Kidney (tissue), 14 donors: ENCODE data around the gene STARD5. TPM values are rescaled to one million over a fixed set of nuclear protein-coding genes. Genes with fewer than 3 reads are reported as not detected.

Source experiments
- DNase-seq, 5 donors: peaks; one replicate each; pipeline ENCODE4 v3.0.0-alpha.2; 2013 to 2020
- FAIRE-seq: peaks from 2 replicates; lab custom pipeline; 2012; peaks lifted over from hg19 to GRCh38; lab: Jason Lieb, UNC
- H3K27ac ChIP-seq, 2 donors: one replicate each; pipeline ENCODE4 v1.7.0; 2013; ENCODE audit warnings: low read depth in 2 of 2, low read length in 2 of 2, inconsistent platforms in 1 of 2
- H3K27me3 ChIP-seq: one replicate; pipeline ENCODE4 v1.7.1; 2013; ENCODE audit warnings: low read length, inconsistent platforms; ENCODE audit not compliant: control insufficient read depth, insufficient read depth
- H3K36me3 ChIP-seq, 3 donors: one replicate each; pipeline versions ENCODE4 v1.7.0 to v1.7.1; 2013; ENCODE audit warnings: low read length in 3 of 3, control low read depth in 1 of 3, inconsistent platforms in 1 of 3; ENCODE audit not compliant: insufficient read depth in 3 of 3, control insufficient read depth in 2 of 3
- H3K4me1 ChIP-seq, 3 donors: one replicate each; pipeline versions ENCODE4 v1.7.0 to v1.7.1; 2013; ENCODE audit warnings: low read length in 3 of 3, inconsistent platforms in 1 of 3, low read depth in 1 of 3; ENCODE audit not compliant: control insufficient read depth in 2 of 3, insufficient read depth in 2 of 3
- H3K4me3 ChIP-seq, 3 donors: one replicate each; pipeline versions ENCODE4 v1.7.0 to v1.8.1; 2013; ENCODE audit warnings: low read length in 3 of 3, control low read depth in 1 of 3, inconsistent platforms in 1 of 3
- H3K9ac ChIP-seq, 3 donors: one replicate each; pipeline versions ENCODE4 v1.7.0 to v1.7.1; 2013; ENCODE audit warnings: low read length in 3 of 3, control low read depth in 1 of 3, inconsistent platforms in 1 of 3
- H3K9me3 ChIP-seq, 3 donors: one replicate each; pipeline versions ENCODE4 v1.7.0 to v1.7.1; 2013; ENCODE audit warnings: low read length in 3 of 3, control low read depth in 1 of 3, inconsistent platforms in 1 of 3; ENCODE audit not compliant: control insufficient read depth in 2 of 3, insufficient read depth in 1 of 3
- CTCF ChIP-seq: IDR thresholded peaks from 3 replicates; pipeline ENCODE4 v1.5.1; 2012; ENCODE audit warnings: mild to moderate bottlenecking, moderate library complexity, borderline replicate concordance; ENCODE audit not compliant: insufficient read depth; ENCODE audit errors: extremely low read depth
- intact Hi-C: fragments of 100-400 bp; cut with DNase I; formaldehyde crosslinking; loops from one replicate; pipeline ENCODE4 v1.11.1; 2022
- polyA plus RNA-seq: library from polyadenylated mRNA; stranded (reverse); fragments of 350-450 nt; fragmentation: Illumina TruSeq; extraction: RNeasy Lipid Tissue Mini Kit (QIAGEN cat#74804); gene quantifications from one replicate; pipeline ENCODE4 v1.2.3, GENCODE V29; 2014; ENCODE audit warnings: low read depth, low replicate concordance; ENCODE audit not compliant: insufficient read depth
- total RNA-seq: library from RNA; stranded (reverse); fragmentation: NEBNext Ultra II Directional; extraction: Animal tissue kit (Norgen Biotek cat#: 25700); gene quantifications from one replicate; pipeline ENCODE4 v1.2.1, GENCODE V29; 2021
- donor health status: control.
- donor health status: control.
- donor health status: control.
- donor health status: control.
- donor health status: control.
- donor health status: DM: yes; HTN: yes; CAD: no.
- donor health status: Normal renal cell carcinoma (clear cell type).

STARD5 gene
- total and polyA plus RNA-seq, 2 donors from 2014 or later = 3.2 to 4.1 TPM

- Histone ChIP-seq H3K4me3 (no peak overlapping the region), H3K9ac (no peak overlapping the region), H3K4me1 (peaks cover 0 to 4% (median 0%) of the 10 kb centered on the region in 3 donors), H3K9me3 (no peaks in the 10 kb centered on the region), H3K27me3 (no peaks in the 10 kb centered on the region), H3K27ac (no peak overlapping the region), H3K36me3 (no peaks in the 10 kb centered on the region)
- intact Hi-C loops = no loop called here
- DNase-seq (no peak), FAIRE-seq (no peak)
- no peak for TF ChIP-seq CTCF
Observed at GRCh38 chr15:81303244-81304225, 20.4 kb downstream of the STARD5 start.

- Histone ChIP-seq H3K36me3 (no peaks in the 10 kb centered on the region), H3K9me3 (no peaks in the 10 kb centered on the region), H3K4me1 (peaks cover 0 to 4% (median 0%) of the 10 kb centered on the region in 3 donors), H3K27ac (no peak overlapping the region), H3K4me3 (no peak overlapping the region), H3K9ac (no peak overlapping the region), H3K27me3 (no peaks in the 10 kb centered on the region)
- DNase-seq (no peak), FAIRE-seq (no peak)
- intact Hi-C loops = no loop called here
- TF ChIP-seq CTCF = no peak
Observed at GRCh38 chr15:81302701-81303109, 21.2 kb downstream of the STARD5 start.

GRCh38 chr15:81301815-81302399 is 22.0 kb downstream of the STARD5 start:
- Histone ChIP-seq H3K9ac (no peak overlapping the region), H3K4me3 (no peak overlapping the region), H3K4me1 (peaks cover 0 to 4% (median 0%) of the 10 kb centered on the region in 3 donors), H3K27me3 (no peaks in the 10 kb centered on the region), H3K36me3 (no peaks in the 10 kb centered on the region), H3K27ac (no peak overlapping the region), H3K9me3 (no peaks in the 10 kb centered on the region)
- DNase-seq (no peak), FAIRE-seq (no peak)
- TF ChIP-seq CTCF = no peak
- intact Hi-C loops = no loop called here
